Fibroblast of gingiva (primary cell): ENCODE measurements around the gene NMUR1.

Source experiments
- DNase-seq: peaks from one replicate; pipeline ENCODE4 v3.0.0-alpha.2; 2011; ENCODE audit warnings: low read depth

The NMUR1 gene

DNA sequence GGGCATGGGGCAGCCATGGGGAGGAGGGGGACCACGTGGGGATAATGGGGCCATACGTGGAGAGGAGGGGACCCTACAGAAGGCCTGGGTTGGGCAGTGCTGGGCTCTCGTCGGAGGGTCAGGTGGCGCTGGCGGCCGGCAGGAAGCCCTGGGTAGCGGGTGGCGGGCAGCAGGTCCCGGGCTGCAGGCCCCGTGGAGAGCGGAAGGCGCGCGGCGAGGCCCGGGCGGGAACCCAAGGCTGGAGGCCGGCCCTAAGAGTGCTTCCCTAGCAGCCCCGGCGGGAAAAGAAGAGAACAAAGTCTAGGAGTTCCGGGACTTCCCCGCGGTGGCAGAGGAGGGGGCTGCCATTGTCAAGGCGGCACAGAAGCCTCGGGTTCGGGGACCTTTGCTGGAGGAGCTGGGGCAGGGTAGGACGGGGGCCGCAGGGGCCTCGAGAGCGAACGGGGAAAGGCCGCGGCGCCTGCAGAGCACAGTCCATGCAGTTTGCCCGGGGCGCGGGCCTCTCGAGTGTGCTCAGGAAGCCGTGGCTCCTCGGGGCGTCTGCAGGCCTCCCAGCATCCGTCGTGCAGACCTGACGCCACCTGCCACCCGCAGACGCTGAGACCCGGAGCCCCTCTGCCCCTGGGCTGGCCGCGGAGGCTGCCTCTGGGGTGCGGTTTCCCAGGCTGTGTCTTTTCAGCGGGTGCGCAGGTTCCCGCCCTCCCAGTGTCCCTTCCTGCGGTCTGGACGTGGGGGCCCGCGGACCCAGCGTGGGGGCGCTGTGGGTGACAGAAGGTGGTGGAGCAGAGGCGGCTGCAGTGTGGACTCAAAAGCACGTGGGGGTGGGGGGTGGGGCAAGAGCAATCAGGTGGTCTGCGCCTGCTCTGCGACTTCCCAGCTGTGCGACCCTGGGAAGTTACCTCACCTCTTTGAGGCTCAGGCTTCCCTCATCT, 46.6 kb downstream of the NMUR1 start:
- peak; percentile 37 for DNase-seq

- DNase-seq: peak; percentile 59
These were observed 47.3 kb downstream of the NMUR1 start for GRCh38 chr2:231482806-231483391.

DNA sequence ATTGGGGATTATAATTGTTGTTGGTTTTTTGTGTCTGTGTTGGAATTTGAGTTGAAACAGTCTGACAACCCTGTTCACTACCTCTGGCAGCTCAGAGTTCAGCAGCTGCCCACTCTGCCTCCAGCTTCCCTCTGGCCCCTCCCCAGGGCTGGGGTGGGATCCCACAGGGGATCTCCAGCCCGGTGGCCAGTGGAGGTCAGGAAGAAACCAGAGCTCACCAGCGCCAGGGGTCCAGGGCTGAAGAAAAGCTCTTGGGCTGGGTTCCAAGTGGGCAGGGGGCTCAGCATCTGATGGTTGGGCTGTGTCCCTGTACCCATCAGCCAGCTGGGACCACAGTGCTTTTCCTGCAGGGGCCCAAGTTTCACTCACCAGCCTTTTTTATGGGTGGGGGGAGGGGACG, 49.5 kb downstream of the NMUR1 start:
- DNase-seq: no peak

DNA sequence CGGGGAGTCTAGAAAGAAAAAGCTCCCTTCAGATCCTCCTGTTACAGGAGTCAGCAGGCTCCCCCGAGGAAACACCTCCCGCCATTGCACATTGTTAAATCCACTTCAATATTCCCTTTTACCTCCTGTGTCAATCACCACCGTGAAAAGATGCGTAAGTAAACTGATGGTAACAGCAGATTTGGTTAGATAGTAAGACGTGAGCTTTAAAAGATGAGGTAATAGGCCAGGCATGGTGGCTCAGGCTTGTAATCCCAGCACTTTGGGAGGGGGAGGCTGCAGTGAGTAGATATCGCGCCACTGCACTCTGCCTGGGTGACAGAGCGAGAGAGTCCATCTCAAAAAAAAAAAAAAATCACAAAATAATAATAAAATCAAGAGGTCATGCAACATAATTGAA, 50.8 kb downstream of the NMUR1 start:
- no peak for DNase-seq

- no peak for DNase-seq
These were observed 53.3 kb downstream of the NMUR1 start for GRCh38 chr2:231476920-231477319.

DNA sequence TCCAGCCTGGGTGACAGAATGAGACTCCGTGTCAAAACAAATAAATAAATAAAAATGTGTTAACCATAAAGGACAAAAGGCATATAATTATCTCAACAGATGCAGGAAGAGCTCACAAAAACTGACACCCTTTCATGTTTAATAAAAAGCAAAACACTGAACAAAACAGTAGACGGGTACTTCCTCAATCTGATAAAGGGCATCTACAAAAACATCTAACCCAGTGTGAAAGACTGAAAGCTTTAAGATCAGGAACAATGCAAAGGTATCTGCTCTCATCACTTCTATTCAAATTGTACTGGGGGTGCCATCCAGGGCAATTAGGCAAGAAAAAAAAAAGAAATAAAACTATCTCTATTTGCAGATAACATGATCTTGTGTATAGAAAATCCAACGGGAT, 54.3 kb downstream of the NMUR1 start:
- DNase-seq: no peak
